Loucy (cell line): Measurements from ENCODE around the gene HYCC1.
"Not testable (repeated sequence)": the region's sequence is repeated elsewhere in the genome, so short reads cannot be mapped to it uniquely, and the experiment has no call there.

Experiments used
- H2AFZ ChIP-seq: fragments of 200-600 bp; sonication (generic); 2 replicates; pipeline ENCODE4 v1.6.0; 2016; ENCODE audit warnings: antibody characterized with exemption, mild to moderate bottlenecking, low read length, moderate library complexity
- H3F3A ChIP-seq: fragments of 200-600 bp; 2 replicates; pipeline ENCODE4 v1.6.0; 2016; ENCODE audit warnings: antibody characterized with exemption, low read depth, mild to moderate bottlenecking
- H3K27me3 ChIP-seq: fragments of 200-600 bp; sonication (generic); 2 replicates; pipeline ENCODE4 v1.6.1; 2014; ENCODE audit warnings: low read length, mild to moderate bottlenecking; ENCODE audit not compliant: insufficient read depth, poor library complexity, severe bottlenecking
- H3K36me3 ChIP-seq: fragments of 200-600 bp; sonication (generic); 2 replicates; pipeline ENCODE4 v1.6.1; 2016; ENCODE audit warnings: low read length; ENCODE audit not compliant: insufficient read depth
- H3K4me1 ChIP-seq: fragments of 200-600 bp; sonication (generic); 2 replicates; pipeline ENCODE4 v1.5.1; 2014; ENCODE audit warnings: low read length, mild to moderate bottlenecking; ENCODE audit not compliant: insufficient read depth, poor library complexity, severe bottlenecking
- H3K4me2 ChIP-seq: fragments of 200-600 bp; sonication (generic); 2 replicates; pipeline ENCODE4 v1.6.0; 2014; ENCODE audit warnings: antibody characterized with exemption, low read length, low read depth, mild to moderate bottlenecking; ENCODE audit not compliant: poor library complexity, severe bottlenecking
- H3K4me3 ChIP-seq: fragments of 200-600 bp; sonication (generic); 2 replicates; pipeline ENCODE4 v1.5.1; 2014; ENCODE audit warnings: low read length, mild to moderate bottlenecking, mixed read lengths; ENCODE audit not compliant: poor library complexity, severe bottlenecking
- H3K79me2 ChIP-seq: fragments of 200-600 bp; sonication (generic); 2 replicates; pipeline ENCODE4 v1.6.1; 2014; ENCODE audit warnings: low read length; ENCODE audit not compliant: insufficient read depth
- H3K9ac ChIP-seq: fragments of 200-600 bp; sonication (generic); 2 replicates; pipeline ENCODE4 v1.6.0; 2014; ENCODE audit warnings: mild to moderate bottlenecking, low read depth, low read length, moderate library complexity; ENCODE audit not compliant: poor library complexity, severe bottlenecking
- H3K9me2 ChIP-seq: fragments of 200-600 bp; sonication (generic); replicated peaks from 2 replicates; pipeline ENCODE4 v1.6.1; 2016; ENCODE audit warnings: low read depth, low read length, mixed read lengths
- H3K9me3 ChIP-seq: fragments of 200-600 bp; sonication (generic); 2 replicates; pipeline ENCODE4 v1.6.1; 2014; ENCODE audit warnings: mild to moderate bottlenecking, antibody characterized with exemption, low read length, low read depth; ENCODE audit not compliant: insufficient read depth
- H4K20me1 ChIP-seq: fragments of 200-600 bp; sonication (generic); 2 replicates; pipeline ENCODE4 v1.6.0; 2014; ENCODE audit warnings: antibody characterized with exemption, low read length, mild to moderate bottlenecking; ENCODE audit not compliant: insufficient read depth, poor library complexity, severe bottlenecking
- EZH2phosphoT487 ChIP-seq: fragments of 200-600 bp; IDR thresholded peaks from 2 replicates; pipeline ENCODE4 v1.6.1; 2018; ENCODE audit warnings: antibody characterized with exemption, mild to moderate bottlenecking, moderate library complexity, borderline replicate concordance
- TF ChIP-seq, protein P1 (sequence below): fragments of 200-600 bp; sonication (generic); conservative IDR thresholded peaks from 2 replicates; pipeline ENCODE4 v1.5.1; 2014; ENCODE audit warnings: mild to moderate bottlenecking, antibody characterized with exemption, low read length

The HYCC1 gene

DNA sequence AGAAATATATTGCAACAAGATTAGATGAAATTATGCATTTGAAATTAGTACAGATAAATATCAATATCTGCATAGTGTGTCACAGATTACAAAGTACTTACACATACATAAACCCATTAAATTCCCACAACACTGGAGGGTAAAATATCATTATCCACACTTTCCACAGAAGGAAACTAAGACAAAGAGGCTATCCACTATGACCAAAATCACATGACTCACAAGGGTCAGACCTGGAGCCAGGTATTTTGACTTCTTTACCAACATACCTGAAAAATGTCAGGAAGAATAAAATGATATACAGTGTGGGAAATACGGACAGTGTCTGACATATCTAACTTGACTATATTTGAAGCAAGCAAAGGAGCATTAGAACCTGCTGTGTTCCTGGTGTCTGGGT lies 34.1 kb downstream of the HYCC1 start:
- Histone ChIP-seq H3K36me3 (peaks cover 39% of the 10 kb centered on the region; the same call in 1 of the 2 replicates), H3K9me2 (no peaks in the 10 kb centered on the region), H3K9ac (no peak overlapping the region), H3K4me2 (no peak overlapping the region), H3K27me3 (no peaks in the 10 kb centered on the region), H3K79me2 (peaks cover 10% of the 10 kb centered on the region; the same call in 1 of the 2 replicates), H2AFZ (no peak overlapping the region), H3F3A (no peaks in the 10 kb centered on the region), H4K20me1 (no peaks in the 10 kb centered on the region), H3K9me3 (no peaks in the 10 kb centered on the region), H3K4me3 (no peak overlapping the region), H3K4me1 (no peaks in the 10 kb centered on the region)
- TF ChIP-seq, protein P1, sequence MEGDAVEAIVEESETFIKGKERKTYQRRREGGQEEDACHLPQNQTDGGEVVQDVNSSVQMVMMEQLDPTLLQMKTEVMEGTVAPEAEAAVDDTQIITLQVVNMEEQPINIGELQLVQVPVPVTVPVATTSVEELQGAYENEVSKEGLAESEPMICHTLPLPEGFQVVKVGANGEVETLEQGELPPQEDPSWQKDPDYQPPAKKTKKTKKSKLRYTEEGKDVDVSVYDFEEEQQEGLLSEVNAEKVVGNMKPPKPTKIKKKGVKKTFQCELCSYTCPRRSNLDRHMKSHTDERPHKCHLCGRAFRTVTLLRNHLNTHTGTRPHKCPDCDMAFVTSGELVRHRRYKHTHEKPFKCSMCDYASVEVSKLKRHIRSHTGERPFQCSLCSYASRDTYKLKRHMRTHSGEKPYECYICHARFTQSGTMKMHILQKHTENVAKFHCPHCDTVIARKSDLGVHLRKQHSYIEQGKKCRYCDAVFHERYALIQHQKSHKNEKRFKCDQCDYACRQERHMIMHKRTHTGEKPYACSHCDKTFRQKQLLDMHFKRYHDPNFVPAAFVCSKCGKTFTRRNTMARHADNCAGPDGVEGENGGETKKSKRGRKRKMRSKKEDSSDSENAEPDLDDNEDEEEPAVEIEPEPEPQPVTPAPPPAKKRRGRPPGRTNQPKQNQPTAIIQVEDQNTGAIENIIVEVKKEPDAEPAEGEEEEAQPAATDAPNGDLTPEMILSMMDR: no peak
- no peak for TF ChIP-seq EZH2phosphoT487

GRCh38 chr7:22979251-22979650 lies 34.7 kb downstream of the HYCC1 start:
- Histone ChIP-seq H3K79me2 (peaks cover 6% of the 10 kb centered on the region; the same call in 1 of the 2 replicates), H3K36me3 (peaks cover 45% of the 10 kb centered on the region; the same call in 1 of the 2 replicates), H3F3A (no peaks in the 10 kb centered on the region), H3K27me3 (no peaks in the 10 kb centered on the region), H3K4me2 (no peak overlapping the region), H3K9me2 (no peaks in the 10 kb centered on the region), H3K9ac (no peak overlapping the region), H3K4me3 (no peak overlapping the region), H3K4me1 (no peaks in the 10 kb centered on the region), H4K20me1 (no peaks in the 10 kb centered on the region), H3K9me3 (no peaks in the 10 kb centered on the region), H2AFZ (no peak overlapping the region)
- no peak for TF ChIP-seq EZH2phosphoT487

- not testable (repeated sequence) for H3K4me2 ChIP-seq, H4K20me1 ChIP-seq, H3K9me3 ChIP-seq, H3K4me3 ChIP-seq, H3K9ac ChIP-seq, H3K79me2 ChIP-seq, H2AFZ ChIP-seq, H3K4me1 ChIP-seq, H3K9me2 ChIP-seq, H3F3A ChIP-seq, H3K27me3 ChIP-seq
- H3K36me3 ChIP-seq: peaks cover 61% of the 10 kb centered on the region; the same call in 1 of the 2 replicates
Observed at GRCh38 chr7:22974636-22975035, 39.3 kb downstream of the HYCC1 start.

DNA sequence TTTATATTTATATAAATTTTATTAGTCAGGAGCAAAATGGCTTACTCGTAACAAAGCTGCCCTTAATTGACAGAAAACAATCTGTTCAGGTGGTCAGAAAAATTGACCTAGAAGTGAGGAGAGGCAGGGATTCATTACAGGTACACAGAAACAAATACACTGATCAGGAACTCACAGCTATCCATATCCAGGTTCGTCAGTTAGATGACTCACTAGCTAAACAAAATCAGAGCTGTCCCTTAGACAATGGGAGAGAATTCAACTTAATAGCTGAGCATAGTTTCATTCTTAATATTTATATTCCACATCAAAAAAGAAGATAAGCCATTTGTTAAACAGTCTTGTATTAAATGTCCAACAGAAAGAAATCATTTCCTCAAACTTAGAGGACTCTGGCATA lies 41.7 kb downstream of the HYCC1 start:
- no peaks in the 10 kb centered on the region for H3K9me2 ChIP-seq
- no peaks in the 10 kb centered on the region for H3K79me2 ChIP-seq
- H3F3A ChIP-seq: no peaks in the 10 kb centered on the region
- no peaks in the 10 kb centered on the region for H3K9me3 ChIP-seq
- H3K36me3 ChIP-seq: peaks cover 56% of the 10 kb centered on the region; the same call in 1 of the 2 replicates
- no peak overlapping the region for H3K9ac ChIP-seq
- no peaks in the 10 kb centered on the region for H3K4me1 ChIP-seq
- H4K20me1 ChIP-seq: no peaks in the 10 kb centered on the region
- no peak overlapping the region for H3K4me2 ChIP-seq
- no peaks in the 10 kb centered on the region for H3K27me3 ChIP-seq
- H3K4me3 ChIP-seq: no peak overlapping the region
- H2AFZ ChIP-seq: no peak overlapping the region
- no peak for TF ChIP-seq EZH2phosphoT487
- TF ChIP-seq, protein P1: no peak
